ENCODE results near the gene PEX3.
"Not testable (repeated sequence)": the region's sequence is repeated elsewhere in the genome, so short reads cannot be mapped to it uniquely, and the experiment has no call there.

The PEX3 gene

GRCh38 chr6:143449082-143449713 is 1.4 kb upstream of the PEX3 start:
- H3K9ac ChIP-seq = peak overlapping the region; percentile 89
- H3K4me2 ChIP-seq = peak overlapping the region; percentile 88
- peaks cover 6% of the 10 kb centered on the region for H3K36me3 ChIP-seq
- H3K27ac ChIP-seq = peak overlapping the region; percentile 88
- H3K9me3 ChIP-seq = no peaks in the 10 kb centered on the region
- H3K4me1 ChIP-seq = peaks cover 32% of the 10 kb centered on the region
- TF ChIP-seq Cebpa-rat (IDR thresholded peaks at IDR 0.05) = no peak
- no peaks in the 10 kb centered on the region for H3K27me3 ChIP-seq
- H4K20me1 ChIP-seq = no peaks in the 10 kb centered on the region
- H3K4me3 ChIP-seq = peak overlapping the region; percentile 81

GRCh38 chr6:143449714-143450452 is 722 bp upstream of the PEX3 start:
- TF ChIP-seq Cebpa-rat (IDR thresholded peaks at IDR 0.05) = no peak
- H3K27me3 ChIP-seq = no peaks in the 10 kb centered on the region
- H3K9ac ChIP-seq = peak overlapping the region; percentile 89
- no peaks in the 10 kb centered on the region for H3K9me3 ChIP-seq
- peaks cover 32% of the 10 kb centered on the region for H3K4me1 ChIP-seq
- H3K36me3 ChIP-seq = peaks cover 4% of the 10 kb centered on the region
- peak overlapping the region; percentile 81 for H3K4me3 ChIP-seq
- H4K20me1 ChIP-seq = no peaks in the 10 kb centered on the region
- H3K4me2 ChIP-seq = peak overlapping the region; percentile 88
- peak overlapping the region; percentile 88 for H3K27ac ChIP-seq

- H3K27me3 ChIP-seq = no peaks in the 10 kb centered on the region
- peak overlapping the region; percentile 89 for H3K9ac ChIP-seq
- H3K36me3 ChIP-seq = peaks cover 4% of the 10 kb centered on the region
- peaks cover 32% of the 10 kb centered on the region for H3K4me1 ChIP-seq
- H3K4me3 ChIP-seq = peak overlapping the region; percentile 81
- H4K20me1 ChIP-seq = no peaks in the 10 kb centered on the region
- H3K27ac ChIP-seq = peak overlapping the region; percentile 88; the same call in 1 of the 2 replicates
- H3K9me3 ChIP-seq = no peaks in the 10 kb centered on the region
- peak overlapping the region; percentile 93 for H3K4me2 ChIP-seq
- TF ChIP-seq Cebpa-rat (IDR thresholded peaks at IDR 0.05) = peak; percentile 46; the same call in 1 of the 2 replicates
Observed at GRCh38 chr6:143451531-143451930, 926 bp downstream of the PEX3 start.

- Histone ChIP-seq H3K4me1 (peaks cover 2% of the 10 kb centered on the region; the same call in 1 of the 2 replicates), H4K20me1 (no peaks in the 10 kb centered on the region), H3K9ac (no peak overlapping the region), H3K4me2 (no peak overlapping the region), H3K9me3 (no peaks in the 10 kb centered on the region), H3K4me3 (no peak overlapping the region), H3K27me3 (no peaks in the 10 kb centered on the region), H3K36me3 (peaks cover 25% of the 10 kb centered on the region), H3K27ac (no peak overlapping the region)
- no peak for TF ChIP-seq Cebpa-rat (IDR thresholded peaks at IDR 0.05)
Observed at GRCh38 chr6:143457563-143458359, 7.2 kb downstream of the PEX3 start.

GRCh38 chr6:143465546-143465945 is 14.9 kb downstream of the PEX3 start:
- H3K4me2 ChIP-seq = no peak overlapping the region
- H3K9me3 ChIP-seq = no peaks in the 10 kb centered on the region
- H3K27ac ChIP-seq = no peak overlapping the region
- H3K4me1 ChIP-seq = no peaks in the 10 kb centered on the region
- TF ChIP-seq Cebpa-rat (IDR thresholded peaks at IDR 0.05) = no peak
- H3K27me3 ChIP-seq = no peaks in the 10 kb centered on the region
- H3K4me3 ChIP-seq = no peak overlapping the region
- H3K9ac ChIP-seq = no peak overlapping the region
- no peaks in the 10 kb centered on the region for H4K20me1 ChIP-seq
- H3K36me3 ChIP-seq = peaks cover 20% of the 10 kb centered on the region

- Histone ChIP-seq H3K4me3 (no peak overlapping the region), H4K20me1 (no peaks in the 10 kb centered on the region), H3K4me1 (no peaks in the 10 kb centered on the region), H3K36me3 (peaks cover 16% of the 10 kb centered on the region), H3K9ac (no peak overlapping the region), H3K27me3 (no peaks in the 10 kb centered on the region), H3K27ac (no peak overlapping the region), H3K9me3 (no peaks in the 10 kb centered on the region), H3K4me2 (no peak overlapping the region)
- no peak for TF ChIP-seq Cebpa-rat (IDR thresholded peaks at IDR 0.05)
Observed at GRCh38 chr6:143468026-143468425, 17.4 kb downstream of the PEX3 start.

GRCh38 chr6:143468823-143469222 is 18.2 kb downstream of the PEX3 start:
- H3K27me3 ChIP-seq, H3K4me2 ChIP-seq, H3K4me3 ChIP-seq, H3K9me3 ChIP-seq, H3K27ac ChIP-seq, H3K9ac ChIP-seq, H3K4me1 ChIP-seq, H4K20me1 ChIP-seq: not testable (repeated sequence)
- H3K36me3 ChIP-seq = peaks cover 20% of the 10 kb centered on the region; the same call in 1 of the 2 replicates

GRCh38 chr6:143471822-143472221 is 21.2 kb downstream of the PEX3 start:
- Histone ChIP-seq H3K4me3 (no peak overlapping the region), H4K20me1 (no peaks in the 10 kb centered on the region), H3K9ac (no peak overlapping the region), H3K4me2 (no peak overlapping the region), H3K36me3 (peaks cover 42% of the 10 kb centered on the region), H3K9me3 (no peaks in the 10 kb centered on the region), H3K27me3 (no peaks in the 10 kb centered on the region), H3K4me1 (no peaks in the 10 kb centered on the region), H3K27ac (no peak overlapping the region)
- no peak for TF ChIP-seq Cebpa-rat (IDR thresholded peaks at IDR 0.05)

GRCh38 chr6:143476545-143476944 is 25.9 kb downstream of the PEX3 start:
- Histone ChIP-seq H4K20me1 (no peaks in the 10 kb centered on the region), H3K9me3 (no peaks in the 10 kb centered on the region), H3K36me3 (peaks cover 62% of the 10 kb centered on the region), H3K27me3 (no peaks in the 10 kb centered on the region), H3K27ac (no peak overlapping the region), H3K4me1 (no peaks in the 10 kb centered on the region), H3K4me3 (no peak overlapping the region), H3K9ac (no peak overlapping the region), H3K4me2 (no peak overlapping the region)
- no peak for TF ChIP-seq Cebpa-rat (IDR thresholded peaks at IDR 0.05)

Data from BLaER1 (cell line).